NCI-H2171 treated with DMSO at 0.1 percent for 48 hours (cell line): ENCODE data around the gene KLHL29.
"Not testable (repeated sequence)": the region's sequence is repeated elsewhere in the genome, so short reads cannot be mapped to it uniquely, and the experiment has no call there.

Experiments
- DNase-seq: peaks from one replicate; lab custom pipeline; 2025; lab: John Stamatoyannopoulos, UW

KLHL29 gene

DNA sequence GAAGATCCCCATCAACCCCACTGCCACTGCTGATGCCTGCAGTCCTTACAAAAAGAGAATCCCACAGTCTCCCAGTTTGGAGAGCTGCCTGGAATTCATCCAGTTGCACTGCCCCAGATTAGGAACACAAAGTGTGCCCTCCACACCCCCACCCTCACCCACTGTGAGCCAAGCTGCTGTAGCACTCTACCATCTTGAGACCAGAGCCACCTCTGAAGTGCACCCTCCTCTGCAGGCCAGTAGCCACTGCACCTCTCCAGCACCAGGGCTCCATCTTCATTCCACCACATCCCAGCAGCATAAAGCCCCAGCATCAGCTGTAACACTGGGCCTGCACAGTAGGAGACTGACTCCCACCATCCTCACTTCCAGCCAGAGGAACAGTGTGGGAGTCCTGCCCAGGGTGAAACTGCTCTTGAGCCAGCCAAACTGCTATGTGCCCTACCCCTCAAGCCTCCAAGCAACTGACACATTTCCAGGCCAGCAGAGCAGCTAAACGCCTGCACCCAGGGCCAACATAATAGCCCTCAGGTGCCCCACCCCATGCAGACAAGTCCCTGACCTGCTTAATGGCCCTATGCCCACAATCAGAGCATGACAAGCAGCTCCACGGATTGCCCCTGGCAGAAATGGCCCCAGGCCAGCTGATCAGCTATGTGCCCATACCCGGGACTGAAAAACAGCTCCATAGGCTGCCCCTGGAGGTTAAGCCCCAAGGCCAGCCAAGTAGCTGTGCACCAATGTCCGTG is 335.9 kb downstream of the KLHL29 start:
- no peak for DNase-seq

DNA sequence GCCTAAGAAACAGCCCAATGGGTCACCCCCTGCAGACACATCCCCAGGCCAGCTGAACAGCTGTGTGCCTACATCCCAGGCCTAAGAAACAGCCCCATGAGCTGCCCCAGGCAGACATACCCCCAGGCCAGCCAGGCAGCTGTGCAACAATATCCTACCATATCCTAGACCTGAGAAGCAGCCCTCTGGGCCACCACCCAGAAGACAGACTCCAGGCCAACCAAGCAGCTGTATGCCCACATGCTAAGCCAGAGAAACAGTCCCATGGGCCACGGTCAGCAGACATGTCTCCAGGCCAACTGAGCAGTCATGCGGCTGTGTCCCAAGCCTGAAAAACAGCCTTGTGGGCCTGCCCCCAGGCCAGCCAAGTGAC is 336.5 kb downstream of the KLHL29 start:
- no peak for DNase-seq

DNA sequence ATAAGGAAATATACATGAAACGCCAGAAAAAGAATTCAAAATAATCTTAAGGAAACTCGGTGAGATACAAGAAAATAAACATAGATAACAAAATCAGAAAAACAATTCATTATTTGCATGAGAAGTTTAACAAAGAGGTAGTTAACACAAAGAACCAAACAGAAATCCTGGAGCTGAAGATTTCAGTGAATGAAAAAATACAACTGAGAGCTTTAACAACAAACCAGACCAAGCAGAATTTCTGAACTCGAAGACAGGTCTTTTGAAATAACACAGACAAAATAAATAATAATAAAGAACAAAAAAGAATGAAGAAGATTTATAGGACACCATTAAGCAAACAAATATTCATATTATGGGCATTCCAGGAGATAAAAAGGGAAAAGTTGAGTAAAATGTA is 337.3 kb downstream of the KLHL29 start:
- DNase-seq, result no peak

DNA sequence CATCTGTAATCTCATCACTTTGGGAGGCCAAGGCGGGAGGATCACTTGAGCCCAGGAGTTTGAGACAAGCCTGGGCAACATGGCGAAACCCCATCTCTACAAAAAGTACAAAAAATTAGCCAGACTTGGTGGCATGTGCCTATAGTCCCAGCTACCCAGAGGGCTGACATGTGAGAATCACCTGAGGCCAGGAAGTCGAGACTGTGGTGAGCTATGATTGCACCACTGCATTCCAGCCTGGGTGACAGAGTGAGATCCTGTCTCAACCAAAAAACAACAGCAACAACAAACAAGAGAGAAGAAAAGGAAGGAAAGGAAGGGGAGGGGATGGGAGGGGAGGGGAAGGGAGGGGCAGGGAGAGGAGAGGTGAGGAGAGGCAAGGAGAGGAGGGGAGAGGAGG is 338.1 kb downstream of the KLHL29 start:
- DNase-seq, result not testable (repeated sequence)

DNA sequence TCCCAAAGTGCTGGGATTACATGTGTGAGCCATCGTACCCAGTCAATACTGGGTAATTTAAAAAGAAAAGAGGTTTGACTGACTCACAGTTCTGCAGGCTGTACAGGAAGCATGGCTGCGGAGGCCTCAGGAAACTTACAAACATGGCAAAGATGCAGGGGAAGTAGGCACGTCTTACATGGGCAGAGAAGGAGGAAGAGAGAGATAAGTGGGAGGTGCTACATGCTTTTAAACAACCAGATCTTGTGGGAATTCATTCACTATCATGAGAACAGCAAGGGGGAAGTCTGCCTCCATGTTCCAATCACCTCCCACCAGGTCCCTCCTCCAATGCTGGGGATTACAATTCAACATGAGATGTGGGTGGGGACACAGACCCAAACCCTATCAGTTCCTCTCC is 349.4 kb downstream of the KLHL29 start:
- no peak for DNase-seq

DNA sequence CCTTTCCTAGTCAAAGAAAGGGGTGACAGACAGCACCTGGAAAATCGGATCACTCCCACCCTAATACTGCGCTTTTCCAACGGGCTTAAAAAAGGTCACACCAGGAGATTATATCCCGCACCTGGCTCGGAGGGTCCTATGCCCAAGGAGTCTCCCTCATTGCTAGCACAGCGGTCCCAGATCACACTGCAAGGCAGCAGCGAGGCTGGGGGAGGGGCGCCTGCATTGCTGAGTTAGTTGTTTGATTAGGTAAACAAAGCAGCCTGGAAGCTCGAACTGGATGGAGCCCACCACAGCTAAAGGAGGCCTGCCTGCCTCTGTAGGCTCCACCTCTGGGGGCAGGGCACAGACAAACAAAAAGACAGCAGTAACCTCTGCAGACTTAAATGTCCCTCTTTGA is 351.8 kb downstream of the KLHL29 start:
- DNase-seq, result not testable (repeated sequence)

DNA sequence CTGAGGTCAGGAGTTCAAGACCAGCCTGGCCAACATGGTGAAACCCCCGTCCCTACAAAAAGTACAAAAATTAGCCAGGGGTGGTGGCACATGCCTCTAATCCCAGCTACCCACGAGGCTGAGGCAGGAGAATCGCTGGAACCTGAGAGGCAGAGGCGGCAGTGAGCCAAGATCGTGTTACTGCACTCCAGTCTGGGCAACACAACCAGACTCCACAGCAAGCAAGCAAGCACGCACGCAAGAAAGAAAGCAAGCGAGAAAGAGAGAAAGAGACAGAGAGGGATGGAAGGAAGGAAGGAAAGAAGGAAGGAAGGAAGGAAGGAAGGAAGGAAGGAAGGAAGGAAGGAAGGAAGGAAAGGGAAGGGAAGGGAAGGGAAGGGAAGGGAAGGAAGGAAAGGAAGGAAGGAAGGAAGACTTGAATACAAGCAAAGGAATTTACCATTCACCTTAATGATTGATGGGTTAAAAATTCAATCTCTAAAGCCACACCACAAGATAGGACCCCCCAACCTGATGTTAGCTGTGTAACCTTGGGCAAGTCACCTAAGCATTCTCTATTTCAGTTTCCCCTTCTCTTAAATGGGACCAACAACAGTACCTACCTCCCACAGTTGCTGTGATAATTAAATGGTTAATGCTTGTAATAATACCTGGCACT is 360.2 kb downstream of the KLHL29 start:
- DNase-seq, result peak; percentile 70

DNA sequence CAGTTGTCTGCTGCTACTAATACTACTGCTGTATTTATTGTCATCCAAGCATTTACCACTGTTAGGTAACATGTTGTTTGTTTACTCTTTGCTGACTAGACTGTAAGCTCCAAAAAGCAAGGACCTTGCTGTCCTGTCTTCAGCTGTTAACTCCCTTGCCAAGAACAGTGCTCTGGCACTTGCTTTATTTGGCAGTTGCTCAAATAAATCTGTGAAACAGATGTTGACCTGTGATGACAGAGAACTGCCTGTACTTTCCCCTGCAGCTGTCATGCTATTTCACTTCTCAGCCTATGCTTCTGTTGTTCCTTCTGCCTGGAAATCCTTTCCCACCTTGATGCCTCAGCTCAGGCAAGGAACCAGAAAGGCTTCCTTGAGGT is 360.7 kb downstream of the KLHL29 start:
- DNase-seq, result peak; percentile 99

DNA sequence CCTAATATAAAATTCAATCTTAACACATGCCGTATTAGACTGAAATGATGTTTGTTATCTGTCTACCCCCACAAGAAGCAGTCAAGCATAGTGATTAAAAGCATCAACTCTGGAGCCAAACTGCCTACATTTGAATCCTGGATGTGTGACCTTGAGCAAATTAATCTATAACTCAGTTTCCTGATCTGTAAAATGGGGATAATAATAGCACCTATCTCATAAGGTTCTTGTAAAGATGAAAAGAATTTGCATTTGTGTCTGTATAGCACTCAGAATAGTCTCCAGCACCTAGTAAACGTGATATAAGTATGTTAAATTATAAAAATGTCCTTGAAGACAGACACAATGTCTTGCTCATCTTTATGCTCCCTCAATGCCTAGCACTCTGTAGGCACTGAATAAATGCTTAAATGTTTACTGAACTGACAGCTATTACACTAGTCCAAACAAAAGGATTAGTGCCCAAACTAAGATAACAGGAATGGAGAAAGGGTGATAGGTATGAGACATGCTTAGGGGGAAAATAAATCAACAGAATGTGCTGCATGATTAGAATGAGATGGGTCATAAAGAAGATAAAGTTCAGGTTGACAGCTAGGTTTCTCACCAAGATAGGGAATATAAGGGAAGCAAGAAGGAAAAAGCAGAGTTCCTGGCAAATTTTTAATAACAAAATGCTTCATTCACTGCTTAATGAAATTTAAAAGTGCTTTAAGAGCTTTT is 361.3 kb downstream of the KLHL29 start:
- DNase-seq, result no peak

DNA sequence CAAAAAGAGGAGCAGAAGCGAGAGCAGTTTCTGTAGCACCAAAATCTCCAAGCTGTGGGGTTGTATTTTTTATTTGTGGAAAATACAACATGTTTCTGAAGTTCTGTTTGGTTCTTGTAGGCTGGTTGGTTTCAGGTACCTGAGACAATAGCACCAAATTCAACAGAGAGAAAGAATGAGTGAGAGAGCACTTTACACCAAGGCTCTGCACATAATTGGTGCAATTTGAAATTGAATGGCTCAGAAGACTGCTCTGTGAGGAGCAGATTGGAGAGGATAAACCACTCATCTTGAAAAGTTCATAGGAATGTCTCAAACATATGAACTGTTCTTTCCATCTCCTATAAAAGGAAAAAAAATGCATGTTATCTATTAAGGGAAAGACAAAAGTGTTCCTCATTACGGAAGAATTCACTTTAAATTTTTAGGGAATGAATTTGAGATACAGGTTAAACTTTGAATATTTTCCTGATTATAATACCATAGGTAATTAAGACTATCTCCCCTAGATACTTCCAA is 366.8 kb downstream of the KLHL29 start:
- DNase-seq, result no peak

DNA sequence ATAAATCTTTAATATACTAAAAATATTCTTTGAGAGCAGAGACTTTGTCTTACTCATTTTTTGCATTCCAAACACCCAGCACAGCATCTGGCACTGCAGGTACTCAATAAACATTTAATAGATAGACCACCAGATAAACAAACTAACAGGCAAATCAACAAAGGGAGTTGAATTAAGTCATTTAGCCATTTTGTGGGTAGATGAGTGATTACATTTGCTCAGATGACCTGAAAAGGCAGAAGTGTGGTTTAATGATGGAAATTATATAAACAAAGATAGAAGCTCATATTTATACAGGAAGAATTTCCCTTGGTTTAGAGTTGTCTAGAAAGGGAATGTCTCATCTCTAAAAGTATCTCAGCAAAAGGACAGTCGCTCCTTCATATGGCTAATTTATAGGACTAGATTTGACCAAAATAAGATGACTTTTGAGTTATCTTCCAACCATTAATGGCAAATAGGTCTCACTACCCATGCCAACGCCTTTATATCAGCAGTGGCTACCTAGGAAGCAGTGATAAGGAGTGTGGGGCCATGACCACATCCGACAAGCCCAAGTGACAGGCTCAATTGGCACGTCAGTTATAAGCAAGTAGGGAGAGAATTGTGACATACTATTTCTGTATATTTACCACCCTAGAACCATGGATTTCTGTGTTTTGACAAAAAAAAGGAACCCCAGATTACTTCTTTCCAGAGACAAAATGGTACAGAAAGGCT is 368.5 kb downstream of the KLHL29 start:
- DNase-seq, result no peak

DNA sequence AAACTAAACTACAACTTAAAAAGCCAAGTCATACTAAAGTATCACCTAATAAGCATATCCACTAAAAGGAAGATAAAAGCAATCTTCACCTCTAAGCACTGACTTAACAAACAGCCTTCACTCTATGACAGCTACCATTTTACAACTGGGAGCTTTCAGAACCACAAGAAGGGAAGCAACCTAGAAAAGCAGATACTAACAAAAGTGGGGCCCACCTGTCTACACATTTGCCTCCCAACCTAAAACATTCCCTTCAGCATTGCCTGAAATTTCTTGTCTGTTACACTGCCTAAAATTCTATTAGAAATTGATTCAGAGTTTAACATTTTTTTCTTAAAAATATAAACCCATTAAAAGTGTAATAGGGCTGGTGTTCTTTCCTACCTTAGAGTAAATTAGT is 370.0 kb downstream of the KLHL29 start:
- DNase-seq, result no peak

DNA sequence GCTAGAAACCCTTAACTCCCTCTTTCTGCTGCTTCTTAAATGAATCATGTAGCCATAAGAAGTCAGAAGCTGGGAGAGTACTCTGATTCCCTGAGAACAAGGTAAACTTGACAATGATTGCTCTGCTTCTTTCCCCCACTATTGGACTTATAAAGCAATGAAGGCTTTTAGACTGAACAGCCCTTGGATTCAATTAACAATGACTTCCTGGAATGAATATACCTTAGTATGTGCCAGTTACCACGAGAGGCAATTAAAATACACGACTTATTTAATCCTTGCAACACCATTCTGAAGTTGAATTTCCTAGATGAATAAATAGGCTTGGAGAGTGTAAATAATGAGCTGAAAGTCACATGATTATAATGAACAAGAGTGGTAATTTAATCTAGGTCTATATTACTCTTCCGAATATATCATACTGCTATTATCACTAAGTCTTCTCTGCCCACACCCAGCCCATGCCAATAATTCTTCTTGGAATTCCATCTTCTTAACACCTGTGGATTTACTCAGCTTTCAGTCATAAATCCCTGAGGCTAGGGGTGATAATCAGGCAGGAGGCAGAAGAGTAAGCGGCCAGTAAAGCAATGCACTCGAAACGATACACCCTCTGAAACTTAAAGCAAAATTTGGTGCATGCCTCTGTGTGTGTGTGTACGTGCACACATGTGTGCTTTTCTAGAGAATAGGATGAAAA is 371.8 kb downstream of the KLHL29 start:
- DNase-seq, result no peak

DNA sequence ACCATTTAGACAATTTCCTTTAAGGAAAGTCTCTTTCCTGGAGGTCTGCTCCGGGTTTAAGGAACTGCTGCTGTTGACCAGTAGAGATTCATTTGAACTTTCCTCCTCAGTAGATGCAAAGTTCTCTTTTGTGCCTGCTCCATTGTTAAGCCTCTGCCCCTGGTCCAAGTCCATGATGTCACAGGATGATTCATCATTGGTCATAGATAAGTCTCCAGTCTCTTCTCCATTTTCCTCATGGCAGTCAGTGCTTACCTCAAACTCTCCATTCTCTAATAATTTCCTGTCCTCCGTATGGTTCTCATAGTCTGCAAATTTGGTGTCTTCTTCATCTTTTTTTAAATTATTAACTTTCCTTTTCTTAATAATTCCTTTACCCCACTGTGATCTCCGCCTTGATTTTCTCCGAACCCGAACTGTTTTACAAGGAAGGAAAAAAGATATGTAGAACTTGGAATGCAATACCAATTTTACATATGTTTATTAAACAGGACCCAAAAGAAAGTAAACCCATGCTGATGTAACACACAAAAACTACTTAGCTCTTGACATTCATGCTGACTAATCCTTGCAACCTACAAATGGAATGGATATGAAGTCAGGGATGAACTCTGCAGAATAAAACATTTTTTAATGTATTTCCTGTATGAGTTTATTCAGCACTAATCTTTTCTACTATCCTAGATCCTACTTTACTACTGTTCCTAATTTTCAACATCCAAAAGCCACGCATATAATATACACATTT is 372.9 kb downstream of the KLHL29 start:
- DNase-seq, result no peak
